Testis (tissue), 2 donors: ENCODE data around the gene ANKS1B.

Source experiments
- CTCF ChIP-seq, 3 experiments: fragments of 450-650 bp in 2 of 3; fragments of 200-600 bp in 1 of 3; sonication (generic) in 1 of 3; IDR thresholded peaks; one replicate each; pipeline ENCODE4 v1.5.1; 2016 to 2019; ENCODE audit warnings: antibody characterized with exemption in 3 of 3, mild to moderate bottlenecking in 2 of 3, moderate library complexity in 1 of 3
- POLR2A ChIP-seq: fragments of 450-650 bp; IDR thresholded peaks from one replicate; pipeline ENCODE4 v1.6.1; 2017; ENCODE audit warnings: antibody characterized with exemption, mild to moderate bottlenecking, moderate library complexity

- TF ChIP-seq CTCF (IDR thresholded peaks at IDR 0.05): no peak
- TF ChIP-seq POLR2A: no peak
These were observed 904.9 kb downstream of the ANKS1B start for GRCh38 chr12:99079811-99080210.
